A673 (cell line): ENCODE results near the gene CBFA2T3. TPM values are rescaled to one million over a fixed set of nuclear protein-coding genes. Genes with fewer than 3 reads are reported as not detected.

Experiments used
- BruUV-seq: library from RNA; stranded (reverse); fragments of 400-500 nt; replicated peaks from 2 replicates; lab custom pipeline; 2021; lab: Mats Ljungman, UMichigan
- CTCF ChIA-PET: fragments of 300-600 bp; sonication (Branson Sonifier 250); formaldehyde crosslinking; loops from one replicate; lab custom pipeline; 2022; ENCODE audit warnings: antibody characterized with exemption; lab: Charles Lee
- POLR2A ChIA-PET: fragments of 300-600 bp; sonication (Branson Sonifier 250); formaldehyde crosslinking; loops from one replicate; lab custom pipeline; 2022; ENCODE audit warnings: antibody characterized with exemption; ENCODE audit not compliant: low non-redundant PET; lab: Charles Lee
- DNase-seq: peaks from one replicate; pipeline ENCODE4 v3.0.0-alpha.2; 2015; ENCODE audit warnings: low spot score
- H3K27ac ChIP-seq: fragments of 200-600 bp; sonication (generic); 2 replicates; pipeline ENCODE4 v1.5.1; 2016; ENCODE audit warnings: mixed run types, low read depth, mild to moderate bottlenecking, mixed read lengths, antibody characterized with exemption, low read length; ENCODE audit not compliant: poor library complexity, severe bottlenecking
- H3K27me3 ChIP-seq: fragments of 200-600 bp; sonication (generic); replicated peaks from 2 replicates; pipeline ENCODE4 v1.6.1; 2017; ENCODE audit warnings: mixed run types, low read depth, mild to moderate bottlenecking, mixed read lengths, antibody characterized with exemption, low read length; ENCODE audit not compliant: insufficient read depth, poor library complexity
- H3K36me3 ChIP-seq: fragments of 200-600 bp; sonication (generic); 2 replicates; pipeline ENCODE4 v1.6.1; 2016; ENCODE audit warnings: mixed run types, mild to moderate bottlenecking, mixed read lengths, antibody characterized with exemption, low read length; ENCODE audit not compliant: insufficient read depth, poor library complexity, severe bottlenecking
- H3K4me1 ChIP-seq: fragments of 200-600 bp; sonication (generic); 2 replicates; pipeline ENCODE4 v1.6.1; 2017; ENCODE audit warnings: mixed run types, mild to moderate bottlenecking, mixed read lengths, antibody characterized with exemption, low read length; ENCODE audit not compliant: insufficient read depth, poor library complexity, severe bottlenecking
- H3K4me3 ChIP-seq: fragments of 200-600 bp; sonication (generic); 2 replicates; pipeline ENCODE4 v1.5.1; 2016; ENCODE audit warnings: low read depth, mixed run types, mild to moderate bottlenecking, mixed read lengths, low read length; ENCODE audit not compliant: poor library complexity, severe bottlenecking
- H3K9me3 ChIP-seq: fragments of 200-600 bp; sonication (generic); 2 replicates; pipeline ENCODE4 v1.6.1; 2016; ENCODE audit warnings: mixed run types, low read depth, mild to moderate bottlenecking, mixed read lengths, antibody characterized with exemption, low read length; ENCODE audit not compliant: poor library complexity, severe bottlenecking
- EZH2 ChIP-seq: fragments of 200-600 bp; sonication (generic); IDR thresholded peaks from 2 replicates; pipeline ENCODE4 v1.6.1; 2017; ENCODE audit warnings: borderline replicate concordance, low read depth, mild to moderate bottlenecking, mixed read lengths, antibody characterized with exemption, low read length; ENCODE audit not compliant: poor library complexity, severe bottlenecking
- intact Hi-C: fragments of 100-400 bp; cut with micrococcal nuclease; formaldehyde crosslinking; loops from one replicate; pipeline ENCODE4 v1.10.0; 2022; ENCODE audit not compliant: unreplicated experiment
- total RNA-seq: library from RNA; stranded (reverse); gene quantifications from 2 replicates; pipeline ENCODE4 v1.2.3, GENCODE V29; 2021
- TF ChIP-seq, protein P1 (sequence below): fragments of 300-800, 200-600 bp; sonication (generic); conservative IDR thresholded peaks from 2 replicates; pipeline ENCODE4 v1.5.1; 2017; ENCODE audit warnings: low read depth, mild to moderate bottlenecking, antibody characterized with exemption, low read length, moderate library complexity, mixed read lengths

Gene CBFA2T3
- total RNA-seq, 1 experiment from 2014 or later: 1.7 TPM

DNA sequence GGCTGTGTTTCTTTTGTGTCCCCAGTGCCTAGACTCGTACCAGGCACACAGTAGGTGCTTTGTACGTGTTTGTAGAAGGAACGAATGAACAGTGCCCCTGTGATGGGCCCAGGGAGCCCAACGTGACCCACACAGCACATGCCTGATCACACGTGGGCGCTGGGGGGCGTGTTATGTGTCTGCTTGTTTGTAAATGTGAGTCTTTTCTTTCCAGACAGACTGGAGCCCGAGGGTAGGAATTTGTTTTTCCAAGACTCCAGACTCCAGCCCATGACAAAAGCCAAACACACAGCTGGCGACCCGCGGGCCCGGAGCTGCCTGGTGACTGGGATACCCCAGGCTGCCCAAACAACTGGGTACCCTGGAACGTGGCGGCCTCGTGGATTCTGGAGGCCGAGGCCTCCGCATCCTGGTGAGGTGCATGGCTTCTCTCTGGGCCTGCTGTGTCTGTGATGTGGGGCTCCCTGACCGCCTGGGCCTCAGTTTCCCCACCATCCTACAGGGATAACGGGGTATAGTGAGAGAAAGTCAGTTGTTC, 14.9 kb upstream of the CBFA2T3 start:
- TF ChIP-seq EZH2: no peak
- TF ChIP-seq, protein P1, sequence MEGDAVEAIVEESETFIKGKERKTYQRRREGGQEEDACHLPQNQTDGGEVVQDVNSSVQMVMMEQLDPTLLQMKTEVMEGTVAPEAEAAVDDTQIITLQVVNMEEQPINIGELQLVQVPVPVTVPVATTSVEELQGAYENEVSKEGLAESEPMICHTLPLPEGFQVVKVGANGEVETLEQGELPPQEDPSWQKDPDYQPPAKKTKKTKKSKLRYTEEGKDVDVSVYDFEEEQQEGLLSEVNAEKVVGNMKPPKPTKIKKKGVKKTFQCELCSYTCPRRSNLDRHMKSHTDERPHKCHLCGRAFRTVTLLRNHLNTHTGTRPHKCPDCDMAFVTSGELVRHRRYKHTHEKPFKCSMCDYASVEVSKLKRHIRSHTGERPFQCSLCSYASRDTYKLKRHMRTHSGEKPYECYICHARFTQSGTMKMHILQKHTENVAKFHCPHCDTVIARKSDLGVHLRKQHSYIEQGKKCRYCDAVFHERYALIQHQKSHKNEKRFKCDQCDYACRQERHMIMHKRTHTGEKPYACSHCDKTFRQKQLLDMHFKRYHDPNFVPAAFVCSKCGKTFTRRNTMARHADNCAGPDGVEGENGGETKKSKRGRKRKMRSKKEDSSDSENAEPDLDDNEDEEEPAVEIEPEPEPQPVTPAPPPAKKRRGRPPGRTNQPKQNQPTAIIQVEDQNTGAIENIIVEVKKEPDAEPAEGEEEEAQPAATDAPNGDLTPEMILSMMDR: no peak
- no peaks in the 10 kb centered on the region for H3K36me3 ChIP-seq
- ChIA-PET POLR2A (no interaction called here), CTCF (no interaction called here)
- H3K27me3 ChIP-seq: no peaks in the 10 kb centered on the region
- no peak overlapping the region for H3K4me3 ChIP-seq
- no peak for DNase-seq
- BruUV-seq: no TSS peak
- no peaks in the 10 kb centered on the region for H3K9me3 ChIP-seq
- H3K27ac ChIP-seq: no peak overlapping the region
- H3K4me1 ChIP-seq: peaks cover 4% of the 10 kb centered on the region
- intact Hi-C loops: no loop called here

DNA sequence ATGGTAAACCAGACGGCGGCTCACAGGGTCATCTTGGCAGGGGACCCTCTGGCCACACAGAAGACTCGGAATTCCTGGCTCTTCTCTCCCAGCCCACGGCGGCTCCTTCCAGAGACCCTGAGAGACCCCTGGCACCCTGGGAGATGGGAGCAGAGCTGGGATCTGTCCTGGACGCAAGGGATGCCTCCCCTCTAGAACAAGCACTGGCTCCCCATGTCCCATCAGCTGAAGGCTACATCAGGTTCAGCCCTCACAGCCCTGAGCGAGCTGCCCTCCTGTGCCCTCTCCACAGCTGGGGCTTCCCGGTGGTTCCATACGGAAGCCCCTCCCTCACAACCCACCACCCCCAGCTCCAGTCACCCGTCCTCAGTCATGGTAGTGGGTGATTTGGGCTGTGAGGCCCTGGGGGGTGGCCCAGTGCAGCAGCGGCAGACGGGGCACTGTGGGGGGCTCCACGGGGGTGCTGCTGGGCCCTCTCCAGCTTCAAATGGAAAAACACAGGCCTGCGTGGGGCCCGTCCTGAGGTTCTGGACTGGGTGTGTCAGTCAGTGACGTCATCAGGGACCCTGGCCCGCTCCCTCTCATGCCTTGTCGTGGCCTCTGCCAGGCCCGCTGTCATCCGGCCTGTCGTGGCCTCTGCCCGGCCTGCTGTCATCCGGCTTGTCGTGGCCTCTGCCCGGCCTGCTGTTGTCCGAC, 13.0 kb upstream of the CBFA2T3 start:
- Histone ChIP-seq H3K27me3 (no peaks in the 10 kb centered on the region), H3K4me3 (no peak overlapping the region), H3K9me3 (no peaks in the 10 kb centered on the region), H3K36me3 (no peaks in the 10 kb centered on the region), H3K27ac (no peak overlapping the region), H3K4me1 (peaks cover 4% of the 10 kb centered on the region)
- TF ChIP-seq EZH2: no peak
- TF ChIP-seq, protein P1: no peak
- DNase-seq: no peak
- POLR2A ChIA-PET: no interaction called here
- CTCF ChIA-PET: no interaction called here
- intact Hi-C loops: no loop called here
- no TSS peak for BruUV-seq

DNA sequence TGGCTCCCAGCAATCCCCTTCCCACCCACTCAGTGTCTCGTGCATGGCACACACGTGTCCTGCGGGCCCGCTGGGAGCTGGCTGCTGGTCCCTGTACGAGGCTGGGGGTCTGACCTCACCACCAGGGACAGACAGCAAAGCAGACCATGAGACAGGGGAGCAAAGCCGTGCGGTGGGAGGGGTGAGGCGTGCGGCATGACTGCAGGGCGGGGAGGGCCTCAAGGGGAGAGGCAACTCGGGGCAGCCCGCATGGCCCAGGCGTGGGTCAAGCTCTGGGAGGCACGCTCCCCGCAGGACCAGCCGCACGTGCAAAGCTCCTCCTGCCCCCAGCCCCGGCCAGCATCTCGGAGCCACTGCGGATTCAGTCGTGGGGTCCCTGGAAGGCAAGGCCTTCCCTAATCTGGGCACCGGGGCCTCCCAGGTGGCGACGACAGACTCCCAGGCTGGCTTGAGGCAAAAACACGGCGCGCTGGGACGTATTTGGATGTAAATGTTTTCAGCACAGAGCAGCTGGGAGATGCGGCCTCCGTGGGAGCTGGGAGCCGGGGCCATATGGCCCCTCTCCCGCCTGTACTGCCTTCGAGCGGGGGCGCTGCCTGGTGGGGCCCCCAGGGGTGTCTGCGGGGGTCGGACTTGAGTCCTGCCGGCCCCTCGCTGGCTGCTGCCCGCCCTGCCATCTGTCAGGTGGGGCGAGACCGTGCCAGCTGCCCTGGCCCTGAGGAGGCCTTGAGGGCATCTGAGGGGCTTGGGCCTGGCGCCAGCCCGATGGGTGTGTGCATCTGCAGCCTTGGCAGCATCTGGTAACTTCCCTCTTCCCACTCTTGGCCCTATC, 12.2 kb upstream of the CBFA2T3 start:
- intact Hi-C loops: no loop called here
- ChIA-PET POLR2A (no interaction called here), CTCF (no interaction called here)
- no peak for DNase-seq
- Histone ChIP-seq H3K4me3 (no peak overlapping the region), H3K4me1 (peaks cover 4% of the 10 kb centered on the region), H3K9me3 (no peaks in the 10 kb centered on the region), H3K27me3 (no peaks in the 10 kb centered on the region), H3K27ac (no peak overlapping the region), H3K36me3 (no peaks in the 10 kb centered on the region)
- no TSS peak for BruUV-seq
- no peak for TF ChIP-seq EZH2
- TF ChIP-seq, protein P1: no peak
